Renal cortex interstitium (tissue), 11 donors: ENCODE data around the gene MICAL2. TPM values are rescaled to one million over a fixed set of nuclear protein-coding genes. Genes with fewer than 3 reads are reported as not detected.

Experiments
- DNase-seq, 11 donors: peaks; one replicate each; pipeline ENCODE4 v3.0.0-alpha.2; 2013; ENCODE audit warnings: low read depth in 9 of 11, low spot score in 4 of 11; ENCODE audit errors: extremely low read depth in 1 of 11
- polyA plus RNA-seq, 3 donors: library from polyadenylated mRNA; unstranded; fragments of 120-200 nt; gene quantifications; one replicate each; pipeline ENCODE4 v1.2.1, GENCODE V29; 2013; ENCODE audit not compliant: insufficient read length in 3 of 3

Gene MICAL2
- polyA plus RNA-seq, 3 donors: 5.8 to 8.5 (median 6.5) TPM

GRCh38 chr11:12266132-12266531 lies 155.7 kb downstream of the MICAL2 start:
- DNase-seq: no peak

GRCh38 chr11:12266943-12267342 lies 156.6 kb downstream of the MICAL2 start:
- DNase-seq: no peak

- DNase-seq: no peak
These were observed 157.5 kb downstream of the MICAL2 start for GRCh38 chr11:12267921-12268320.

GRCh38 chr11:12269104-12269441 lies 158.7 kb downstream of the MICAL2 start:
- no peak for DNase-seq

- no peak for DNase-seq
These were observed 159.2 kb downstream of the MICAL2 start for GRCh38 chr11:12269446-12270214.

GRCh38 chr11:12270215-12270797 lies 159.9 kb downstream of the MICAL2 start:
- DNase-seq: no peak

- no peak for DNase-seq
These were observed 160.4 kb downstream of the MICAL2 start for GRCh38 chr11:12270817-12271216.

GRCh38 chr11:12271241-12271640 lies 160.9 kb downstream of the MICAL2 start:
- no peak for DNase-seq

- DNase-seq: no peak
These were observed 161.5 kb downstream of the MICAL2 start for GRCh38 chr11:12271826-12272366.

GRCh38 chr11:12272821-12273617 lies 162.6 kb downstream of the MICAL2 start:
- no peak for DNase-seq

- no peak for DNase-seq
These were observed 163.2 kb downstream of the MICAL2 start for GRCh38 chr11:12273618-12273995.

- no peak for DNase-seq
These were observed 163.7 kb downstream of the MICAL2 start for GRCh38 chr11:12274056-12274455.

- DNase-seq: no peak
These were observed 164.3 kb downstream of the MICAL2 start for GRCh38 chr11:12274558-12275197.

- DNase-seq: no peak
These were observed 165.4 kb downstream of the MICAL2 start for GRCh38 chr11:12275818-12276217.

GRCh38 chr11:12276356-12276755 lies 166.0 kb downstream of the MICAL2 start:
- no peak for DNase-seq

- no peak for DNase-seq
These were observed 166.6 kb downstream of the MICAL2 start for GRCh38 chr11:12276831-12277475.

- no peak for DNase-seq
These were observed 168.6 kb downstream of the MICAL2 start for GRCh38 chr11:12278766-12279671.

GRCh38 chr11:12279672-12280108 lies 169.3 kb downstream of the MICAL2 start:
- no peak for DNase-seq
